Astrocyte (in vitro differentiated cells and primary cell): ENCODE measurements around the gene TACR1. TPM values are rescaled to one million over a fixed set of nuclear protein-coding genes. Genes with fewer than 3 reads are reported as not detected.
A peak's percentile ranks its signal among the peaks of the same experiment; 100 is the strongest.

Experiments used
- DNase-seq: peaks from one replicate; pipeline ENCODE4 v3.0.0-alpha.2; 2010; ENCODE audit warnings: low read depth
- FAIRE-seq: peaks from 2 replicates; lab custom pipeline; 2011; peaks lifted over from hg19 to GRCh38; lab: Jason Lieb, UNC
- H2AFZ ChIP-seq: 2 replicates; pipeline ENCODE4 v1.6.0; 2012; ENCODE audit warnings: low read depth, low read length, inconsistent platforms
- H3K27ac ChIP-seq: 2 replicates; pipeline ENCODE4 v1.5.1; 2011; ENCODE audit warnings: low read depth, low read length, inconsistent platforms
- H3K27me3 ChIP-seq: 2 replicates; pipeline ENCODE4 v1.6.0; 2011; ENCODE audit warnings: low read length, inconsistent platforms; ENCODE audit not compliant: insufficient read depth
- H3K36me3 ChIP-seq: 2 replicates; pipeline ENCODE4 v1.5.1; 2011; ENCODE audit warnings: low read length, inconsistent platforms; ENCODE audit not compliant: insufficient read depth
- H3K4me1 ChIP-seq: 2 replicates; pipeline ENCODE4 v1.5.1; 2011; ENCODE audit warnings: low read length, inconsistent platforms; ENCODE audit not compliant: insufficient read depth
- H3K4me2 ChIP-seq: 2 replicates; pipeline ENCODE4 v1.6.0; 2012; ENCODE audit warnings: low read length, inconsistent platforms
- H3K4me3 ChIP-seq: 2 replicates; pipeline ENCODE4 v1.5.1; 2011; ENCODE audit warnings: low read depth, mild to moderate bottlenecking, low read length, inconsistent platforms; ENCODE audit not compliant: insufficient read depth
- H3K79me2 ChIP-seq: 2 replicates; pipeline ENCODE4 v1.6.0; 2012; ENCODE audit warnings: mild to moderate bottlenecking, low read length, inconsistent platforms; ENCODE audit not compliant: insufficient read depth
- H3K9ac ChIP-seq: 2 replicates; pipeline ENCODE4 v1.6.0; 2012; ENCODE audit warnings: mild to moderate bottlenecking, low read length, inconsistent platforms
- H3K9me3 ChIP-seq: 2 replicates; pipeline ENCODE4 v1.5.1; 2012; ENCODE audit warnings: low read depth, mild to moderate bottlenecking, low read length, inconsistent platforms; ENCODE audit not compliant: insufficient read depth
- H4K20me1 ChIP-seq: 2 replicates; pipeline ENCODE4 v1.6.0; 2012; ENCODE audit warnings: low read length, inconsistent platforms; ENCODE audit not compliant: insufficient read depth
- H3K27ac Mint-ChIP-seq: one replicate; pipeline ENCODE4 v1.8.0; 2021; ENCODE audit warnings: mild to moderate bottlenecking, mixed read lengths; ENCODE audit not compliant: unreplicated experiment
- H3K27me3 Mint-ChIP-seq: one replicate; pipeline ENCODE4 v1.8.0; 2021; ENCODE audit warnings: low read depth, mixed read lengths; ENCODE audit not compliant: unreplicated experiment
- H3K36me3 Mint-ChIP-seq: one replicate; pipeline ENCODE4 v1.8.0; 2021; ENCODE audit warnings: low read depth, mixed read lengths; ENCODE audit not compliant: unreplicated experiment
- H3K4me1 Mint-ChIP-seq: one replicate; pipeline ENCODE4 v1.8.0; 2021; ENCODE audit warnings: low read depth, mixed read lengths; ENCODE audit not compliant: unreplicated experiment
- H3K4me3 Mint-ChIP-seq: one replicate; pipeline ENCODE4 v1.8.0; 2021; ENCODE audit warnings: mild to moderate bottlenecking, moderate library complexity, mixed read lengths; ENCODE audit not compliant: unreplicated experiment
- H3K9me3 Mint-ChIP-seq: one replicate; pipeline ENCODE4 v1.8.0; 2021; ENCODE audit warnings: mild to moderate bottlenecking, mixed read lengths; ENCODE audit not compliant: unreplicated experiment
- CTCF ChIP-seq: IDR thresholded peaks from 2 replicates; pipeline ENCODE4 v1.5.1; 2011; ENCODE audit warnings: low read depth, mild to moderate bottlenecking, inconsistent platforms, low read length, moderate library complexity; ENCODE audit not compliant: insufficient read depth
- EZH2 ChIP-seq: IDR thresholded peaks from 2 replicates; pipeline ENCODE4 v1.6.1; 2012; ENCODE audit warnings: mild to moderate bottlenecking, low read length, inconsistent platforms; ENCODE audit not compliant: insufficient read depth
- microRNA-seq: library from miRNA; unstranded; fragments of <30 nt; microRNA quantifications from one replicate; pipeline ENCODE4 v1.2.0, GENCODE V29; 2020
- total RNA-seq: library from RNA; stranded (reverse); gene quantifications from 2 replicates; pipeline ENCODE4 v1.2.1, GENCODE V29; 2021

TACR1 gene
- total RNA-seq, 1 donor from 2014 or later: not detected

GRCh38 chr2:75003276-75003675 lies 196.0 kb downstream of the TACR1 start:
- Histone ChIP-seq H2AFZ (no peak overlapping the region), H4K20me1 (no peaks in the 10 kb centered on the region), H3K4me1 (no peaks in the 10 kb centered on the region), H3K27me3 (no peaks in the 10 kb centered on the region), H3K4me3 (no peak overlapping the region), H3K4me2 (no peak overlapping the region), H3K36me3 (no peaks in the 10 kb centered on the region), H3K27ac (no peak overlapping the region), H3K9me3 (no peaks in the 10 kb centered on the region), H3K9ac (no peak overlapping the region), H3K79me2 (no peaks in the 10 kb centered on the region)
- Mint-ChIP-seq H3K27ac (no peak overlapping the region), H3K36me3 (peaks cover 1% of the 10 kb centered on the region), H3K27me3 (no peaks in the 10 kb centered on the region), H3K4me1 (no peaks in the 10 kb centered on the region), H3K9me3 (peaks cover 3% of the 10 kb centered on the region), H3K4me3 (no peak overlapping the region)
- TF ChIP-seq EZH2 (no peak), CTCF (no peak)
- FAIRE-seq (no peak), DNase-seq (peak; percentile 7)

- Histone ChIP-seq H3K4me2 (no peak overlapping the region), H3K4me1 (no peaks in the 10 kb centered on the region), H3K36me3 (no peaks in the 10 kb centered on the region), H3K9me3 (no peaks in the 10 kb centered on the region), H3K27me3 (no peaks in the 10 kb centered on the region), H4K20me1 (no peaks in the 10 kb centered on the region), H3K79me2 (no peaks in the 10 kb centered on the region), H3K4me3 (no peak overlapping the region), H3K9ac (no peak overlapping the region), H2AFZ (no peak overlapping the region), H3K27ac (no peak overlapping the region)
- H3K4me3 Mint-ChIP-seq: no peak overlapping the region
- DNase-seq (no peak), FAIRE-seq (no peak)
- no peak overlapping the region for H3K27ac Mint-ChIP-seq
- no peaks in the 10 kb centered on the region for H3K27me3 Mint-ChIP-seq
- no peaks in the 10 kb centered on the region for H3K9me3 Mint-ChIP-seq
- H3K36me3 Mint-ChIP-seq: peaks cover 4% of the 10 kb centered on the region
- H3K4me1 Mint-ChIP-seq: no peaks in the 10 kb centered on the region
- no peak for TF ChIP-seq EZH2
These were observed 197.3 kb downstream of the TACR1 start for GRCh38 chr2:75002007-75002406.

GRCh38 chr2:74999468-74999867 lies 199.9 kb downstream of the TACR1 start:
- DNase-seq: no peak
- no peaks in the 10 kb centered on the region for H3K79me2 ChIP-seq
- no peaks in the 10 kb centered on the region for H3K36me3 ChIP-seq
- no peak for FAIRE-seq
- H3K4me1 ChIP-seq: no peaks in the 10 kb centered on the region
- TF ChIP-seq CTCF (no peak), EZH2 (no peak)
- H3K4me1 Mint-ChIP-seq: no peaks in the 10 kb centered on the region
- H3K9me3 ChIP-seq: no peaks in the 10 kb centered on the region
- H4K20me1 ChIP-seq: no peaks in the 10 kb centered on the region
- H3K27me3 Mint-ChIP-seq: no peaks in the 10 kb centered on the region
- no peak overlapping the region for H3K4me3 ChIP-seq
- peaks cover 4% of the 10 kb centered on the region for H3K36me3 Mint-ChIP-seq
- H3K4me3 Mint-ChIP-seq: no peak overlapping the region
- no peak overlapping the region for H3K27ac ChIP-seq
- H3K9ac ChIP-seq: no peak overlapping the region
- H3K9me3 Mint-ChIP-seq: no peaks in the 10 kb centered on the region
- no peak overlapping the region for H3K4me2 ChIP-seq
- H3K27me3 ChIP-seq: no peaks in the 10 kb centered on the region
- H2AFZ ChIP-seq: no peak overlapping the region
- no peak overlapping the region for H3K27ac Mint-ChIP-seq

Small RNAs within 50 kb of the gene (microRNA-seq; reads per million reads assigned to microRNA genes)
- 0.82 reads per million for gene MIR5000

Other genes starting within 250 kb of the TACR1 start
- gene POLE4, start 240.9 kb downstream of the TACR1 start, total RNA-seq: 45.6 and 57.2 TPM in 2 replicates